Ovary (tissue), 3 donors: ENCODE measurements around the gene RCL1.
"Not testable (repeated sequence)": the region's sequence is repeated elsewhere in the genome, so short reads cannot be mapped to it uniquely, and the experiment has no call there.

Experiments
- EP300 ChIP-seq: sonication (generic); formaldehyde crosslinking; IDR thresholded peaks from one replicate; pipeline ENCODE4 v1.6.1; 2017; ENCODE audit warnings: antibody characterized with exemption
- TF ChIP-seq, protein P1 (sequence below), 3 donors: fragments of 450-650 bp in 2 of 3; fragments of 200-600 bp in 1 of 3; IDR thresholded peaks; one replicate each; pipeline versions ENCODE4 v1.5.1 to v1.8.0; 2016 to 2022; ENCODE audit warnings: antibody characterized with exemption in 3 of 3, mild to moderate bottlenecking in 1 of 3
- donor health status: DM: no; HTN: no; CAD: no.

DNA sequence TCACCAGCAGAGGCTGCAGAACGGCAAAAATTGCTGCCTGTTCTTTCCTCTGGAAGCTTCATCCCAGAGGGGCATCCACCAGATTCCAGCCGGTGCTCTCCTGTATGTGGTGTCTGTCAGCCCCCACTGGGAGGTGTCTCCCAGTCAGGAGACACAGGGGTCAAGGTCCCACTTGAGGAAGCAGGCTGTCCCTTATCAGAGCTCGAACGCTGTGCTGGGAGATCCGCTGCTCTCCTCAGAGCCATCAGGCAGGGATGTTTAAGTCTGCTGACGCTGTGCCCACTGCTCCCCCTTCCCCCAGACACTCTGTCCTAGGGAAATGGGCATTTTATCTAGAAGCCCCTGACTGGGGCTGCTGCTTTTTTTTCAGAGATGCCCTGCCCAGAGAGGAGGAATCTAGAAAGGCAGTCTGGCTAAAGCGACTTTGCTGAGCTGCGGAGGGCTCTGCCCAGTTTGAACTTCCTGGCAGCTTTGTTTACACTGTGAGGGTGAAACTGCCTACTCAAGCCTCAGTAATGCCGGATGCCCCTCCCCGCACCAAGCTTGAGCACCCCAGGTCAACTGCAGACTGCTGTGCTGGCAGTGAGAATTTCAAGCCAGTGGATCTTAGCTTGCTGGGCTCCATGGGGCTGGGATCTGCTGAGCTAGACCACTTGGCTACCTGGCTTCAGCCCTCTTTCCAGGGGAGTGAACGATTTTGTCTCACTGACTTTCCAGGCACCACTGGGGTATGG lies 108.8 kb downstream of the RCL1 start:
- TF ChIP-seq EP300, result not testable (repeated sequence)
- TF ChIP-seq, protein P1, sequence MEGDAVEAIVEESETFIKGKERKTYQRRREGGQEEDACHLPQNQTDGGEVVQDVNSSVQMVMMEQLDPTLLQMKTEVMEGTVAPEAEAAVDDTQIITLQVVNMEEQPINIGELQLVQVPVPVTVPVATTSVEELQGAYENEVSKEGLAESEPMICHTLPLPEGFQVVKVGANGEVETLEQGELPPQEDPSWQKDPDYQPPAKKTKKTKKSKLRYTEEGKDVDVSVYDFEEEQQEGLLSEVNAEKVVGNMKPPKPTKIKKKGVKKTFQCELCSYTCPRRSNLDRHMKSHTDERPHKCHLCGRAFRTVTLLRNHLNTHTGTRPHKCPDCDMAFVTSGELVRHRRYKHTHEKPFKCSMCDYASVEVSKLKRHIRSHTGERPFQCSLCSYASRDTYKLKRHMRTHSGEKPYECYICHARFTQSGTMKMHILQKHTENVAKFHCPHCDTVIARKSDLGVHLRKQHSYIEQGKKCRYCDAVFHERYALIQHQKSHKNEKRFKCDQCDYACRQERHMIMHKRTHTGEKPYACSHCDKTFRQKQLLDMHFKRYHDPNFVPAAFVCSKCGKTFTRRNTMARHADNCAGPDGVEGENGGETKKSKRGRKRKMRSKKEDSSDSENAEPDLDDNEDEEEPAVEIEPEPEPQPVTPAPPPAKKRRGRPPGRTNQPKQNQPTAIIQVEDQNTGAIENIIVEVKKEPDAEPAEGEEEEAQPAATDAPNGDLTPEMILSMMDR (IDR thresholded peaks at IDR 0.05), result not testable (repeated sequence)
